Tibial nerve (tissue), 4 donors: Measurements from ENCODE around the gene MRPL51.

Source experiments
- EP300 ChIP-seq, 2 donors: sonication (generic); formaldehyde crosslinking; IDR thresholded peaks; one replicate each; pipeline ENCODE4 v1.6.1; 2017; ENCODE audit warnings: antibody characterized with exemption in 2 of 2, mild to moderate bottlenecking in 1 of 2
- POLR2A ChIP-seq, 2 donors: fragments of 450-650 bp; IDR thresholded peaks; one replicate each; pipeline ENCODE4 v1.6.1; 2017; ENCODE audit warnings: antibody characterized with exemption in 2 of 2, mild to moderate bottlenecking in 2 of 2, moderate library complexity in 2 of 2
- TF ChIP-seq, protein P1 (sequence below), 5 experiments: fragments of 200-600 bp in 3 of 5; fragments of 450-650 bp in 2 of 5; sonication (generic) in 3 of 5; IDR thresholded peaks; one replicate each; pipeline ENCODE4 v1.5.1; 2016 to 2019; ENCODE audit warnings: antibody characterized with exemption in 5 of 5, mild to moderate bottlenecking in 3 of 5, moderate library complexity in 2 of 5

DNA sequence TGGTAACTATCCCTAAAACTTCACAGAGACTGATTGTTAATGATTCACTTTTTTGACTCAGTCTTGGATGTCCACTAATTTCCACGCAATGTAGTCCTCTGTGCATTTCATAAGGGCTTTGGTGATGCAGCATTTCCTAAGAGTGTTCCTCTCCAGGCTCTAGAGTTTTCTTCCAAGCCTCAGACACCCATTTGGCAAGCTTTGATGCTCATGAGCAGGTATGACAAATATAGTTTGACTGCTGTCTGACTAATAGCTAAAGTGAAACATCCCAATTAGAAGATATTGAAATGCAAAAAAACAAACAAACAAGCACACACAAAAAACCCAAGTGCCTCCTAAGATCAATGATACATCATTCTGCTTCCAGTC is 21.1 kb downstream of the MRPL51 start:
- TF ChIP-seq, protein P1, sequence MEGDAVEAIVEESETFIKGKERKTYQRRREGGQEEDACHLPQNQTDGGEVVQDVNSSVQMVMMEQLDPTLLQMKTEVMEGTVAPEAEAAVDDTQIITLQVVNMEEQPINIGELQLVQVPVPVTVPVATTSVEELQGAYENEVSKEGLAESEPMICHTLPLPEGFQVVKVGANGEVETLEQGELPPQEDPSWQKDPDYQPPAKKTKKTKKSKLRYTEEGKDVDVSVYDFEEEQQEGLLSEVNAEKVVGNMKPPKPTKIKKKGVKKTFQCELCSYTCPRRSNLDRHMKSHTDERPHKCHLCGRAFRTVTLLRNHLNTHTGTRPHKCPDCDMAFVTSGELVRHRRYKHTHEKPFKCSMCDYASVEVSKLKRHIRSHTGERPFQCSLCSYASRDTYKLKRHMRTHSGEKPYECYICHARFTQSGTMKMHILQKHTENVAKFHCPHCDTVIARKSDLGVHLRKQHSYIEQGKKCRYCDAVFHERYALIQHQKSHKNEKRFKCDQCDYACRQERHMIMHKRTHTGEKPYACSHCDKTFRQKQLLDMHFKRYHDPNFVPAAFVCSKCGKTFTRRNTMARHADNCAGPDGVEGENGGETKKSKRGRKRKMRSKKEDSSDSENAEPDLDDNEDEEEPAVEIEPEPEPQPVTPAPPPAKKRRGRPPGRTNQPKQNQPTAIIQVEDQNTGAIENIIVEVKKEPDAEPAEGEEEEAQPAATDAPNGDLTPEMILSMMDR (IDR thresholded peaks at IDR 0.05), result no peak
- no peak for TF ChIP-seq EP300 (IDR thresholded peaks at IDR 0.05)
- TF ChIP-seq POLR2A (IDR thresholded peaks at IDR 0.05), result no peak
